Glomerular endothelial cell (primary cell): ENCODE data around the gene MYO18B. TPM values are rescaled to one million over a fixed set of nuclear protein-coding genes. Genes with fewer than 3 reads are reported as not detected.
A peak's percentile ranks its signal among the peaks of the same experiment; 100 is the strongest.

Experiments
- DNase-seq: peaks from one replicate; pipeline ENCODE4 v3.0.0-alpha.2; 2011; ENCODE audit warnings: low read depth, low spot score; ENCODE audit errors: extremely low read depth
- total RNA-seq: library from RNA; depleted of rRNA; stranded (reverse); fragments of >200 nt; gene quantifications from 2 replicates; pipeline ENCODE4 v1.2.3, GENCODE V29; 2015

The MYO18B gene
- total RNA-seq, 1 donor from 2014 or later = 0.12 TPM

- peak; percentile 51 for DNase-seq
Observed at GRCh38 chr22:25747245-25747944, 5.4 kb downstream of the MYO18B start.

GRCh38 chr22:25748140-25748539 is 6.2 kb downstream of the MYO18B start:
- DNase-seq = no peak

GRCh38 chr22:25748704-25749103 is 6.7 kb downstream of the MYO18B start:
- DNase-seq = no peak

GRCh38 chr22:25749420-25750169 is 7.6 kb downstream of the MYO18B start:
- DNase-seq = no peak

GRCh38 chr22:25750569-25751173 is 8.7 kb downstream of the MYO18B start:
- DNase-seq = no peak

GRCh38 chr22:25751174-25751581 is 9.2 kb downstream of the MYO18B start:
- DNase-seq = no peak

- no peak for DNase-seq
Observed at GRCh38 chr22:25752615-25753214, 10.7 kb downstream of the MYO18B start.

- DNase-seq = no peak
Observed at GRCh38 chr22:25753252-25753651, 11.3 kb downstream of the MYO18B start.

GRCh38 chr22:25754527-25755202 is 12.7 kb downstream of the MYO18B start:
- DNase-seq = no peak

- DNase-seq = no peak
Observed at GRCh38 chr22:25757686-25758085, 15.7 kb downstream of the MYO18B start.

GRCh38 chr22:25758316-25758715 is 16.3 kb downstream of the MYO18B start:
- no peak for DNase-seq

- DNase-seq = peak; percentile 92
Observed at GRCh38 chr22:25759825-25760231, 17.8 kb downstream of the MYO18B start.

GRCh38 chr22:25760294-25760693 is 18.3 kb downstream of the MYO18B start:
- DNase-seq = no peak

- DNase-seq = no peak
Observed at GRCh38 chr22:25760848-25761595, 19.0 kb downstream of the MYO18B start.

- DNase-seq = no peak
Observed at GRCh38 chr22:25762147-25762546, 20.2 kb downstream of the MYO18B start.

- DNase-seq = no peak
Observed at GRCh38 chr22:25763239-25763777, 21.3 kb downstream of the MYO18B start.

- DNase-seq = no peak
Observed at GRCh38 chr22:25764270-25765015, 22.5 kb downstream of the MYO18B start.

GRCh38 chr22:25765016-25765367 is 23.0 kb downstream of the MYO18B start:
- DNase-seq = no peak

GRCh38 chr22:25765801-25766200 is 23.8 kb downstream of the MYO18B start:
- DNase-seq = no peak
